Non-pigmented ciliary epithelial cell (primary cell): ENCODE measurements around the gene USB1.

Experiments
- DNase-seq: peaks from one replicate; pipeline ENCODE4 v3.0.0-alpha.2; 2010; ENCODE audit warnings: low read depth

The USB1 gene

GRCh38 chr16:58035356-58036170, 34.4 kb downstream of the USB1 start:
- DNase-seq, result no peak

GRCh38 chr16:58036943-58037342, 35.7 kb downstream of the USB1 start:
- DNase-seq, result no peak

- DNase-seq, result no peak
Observed at GRCh38 chr16:58037365-58038057, 36.3 kb downstream of the USB1 start.

GRCh38 chr16:58038219-58038641, 37.0 kb downstream of the USB1 start:
- DNase-seq, result no peak

- DNase-seq, result no peak
Observed at GRCh38 chr16:58039829-58040495, 38.8 kb downstream of the USB1 start.

- DNase-seq, result no peak
Observed at GRCh38 chr16:58040496-58040846, 39.3 kb downstream of the USB1 start.

GRCh38 chr16:58040945-58041627, 39.9 kb downstream of the USB1 start:
- DNase-seq, result no peak

GRCh38 chr16:58041628-58041955, 40.4 kb downstream of the USB1 start:
- no peak for DNase-seq

GRCh38 chr16:58042001-58042885, 41.0 kb downstream of the USB1 start:
- DNase-seq, result no peak

GRCh38 chr16:58042886-58043515, 41.8 kb downstream of the USB1 start:
- DNase-seq, result no peak

- no peak for DNase-seq
Observed at GRCh38 chr16:58043571-58044155, 42.5 kb downstream of the USB1 start.

GRCh38 chr16:58044266-58045019, 43.2 kb downstream of the USB1 start:
- no peak for DNase-seq

- no peak for DNase-seq
Observed at GRCh38 chr16:58045096-58045495, 43.9 kb downstream of the USB1 start.

GRCh38 chr16:58046054-58046881, 45.1 kb downstream of the USB1 start:
- DNase-seq, result no peak

- no peak for DNase-seq
Observed at GRCh38 chr16:58046936-58047335, 45.7 kb downstream of the USB1 start.

GRCh38 chr16:58047557-58048348, 46.5 kb downstream of the USB1 start:
- DNase-seq, result no peak

- DNase-seq, result no peak
Observed at GRCh38 chr16:58048494-58049231, 47.5 kb downstream of the USB1 start.
